ENCODE results near the gene PGAP6.

PGAP6 gene

GRCh38 chr16:330741-331140 is 51.0 kb downstream of the PGAP6 start:
- no peak for DNase-seq (ENCODE audit: low read depth)

GRCh38 chr16:325375-326145 is 56.2 kb downstream of the PGAP6 start:
- no peak for DNase-seq (ENCODE audit: low read depth)

- no peak for DNase-seq (ENCODE audit: low read depth)
These were observed 57.1 kb downstream of the PGAP6 start for GRCh38 chr16:324451-325334.

- no peak for DNase-seq (ENCODE audit: low read depth)
These were observed 57.7 kb downstream of the PGAP6 start for GRCh38 chr16:324201-324450.

GRCh38 chr16:322476-323143 is 59.2 kb downstream of the PGAP6 start:
- no peak for DNase-seq (ENCODE audit: low read depth)

- no peak for DNase-seq (ENCODE audit: low read depth)
These were observed 60.2 kb downstream of the PGAP6 start for GRCh38 chr16:321532-321931.
